GM12878 (cell line): ENCODE measurements around the gene SLC2A4. TPM values are rescaled to one million over a fixed set of nuclear protein-coding genes. Genes with fewer than 3 reads are reported as not detected.

ENCODE experiments used
- ATAC-seq: fragments of 200-7000 bp; cut with Tn5 transposase; 3 replicates; pipeline ENCODE4 v1.9.1; 2020; ENCODE audit warnings: mild to moderate bottlenecking, moderate library complexity
- BruUV-seq: library from RNA; stranded (reverse); fragments of 400-500 nt; replicated peaks from 2 replicates; lab custom pipeline; 2021; lab: Mats Ljungman, UMichigan
- CTCF ChIA-PET: fragments of 300-600 bp; sonication (Branson Sonifier 250); formaldehyde crosslinking; extraction: SDS; loops from one replicate; lab custom pipeline; 2021; ENCODE audit warnings: inconsistent platforms; lab: Yijun Ruan, JAX
- POLR2A ChIA-PET: fragments of 350-600 bp; formaldehyde crosslinking; extraction: SDS; loops from one replicate; lab custom pipeline; 2021; ENCODE audit warnings: inconsistent platforms; lab: Charles Lee
- RAD21 ChIA-PET: fragments of 300-600 bp; sonication (Branson Sonifier 250); formaldehyde crosslinking; loops from one replicate; lab custom pipeline; 2023; ENCODE audit warnings: antibody characterized with exemption; ENCODE audit not compliant: unreplicated experiment; lab: Charles Lee
- SMC1A ChIA-PET: fragments of 300-600 bp; sonication (Branson Sonifier 250); formaldehyde crosslinking; loops from one replicate; lab custom pipeline; 2023; ENCODE audit not compliant: unreplicated experiment, uncharacterized antibody; lab: Charles Lee
- DNase-seq: peaks from one replicate; pipeline ENCODE4 v3.0.0-alpha.2; 2011; ENCODE audit warnings: low read depth, low spot score
- FAIRE-seq: peaks from 3 replicates; lab custom pipeline; 2011; peaks lifted over from hg19 to GRCh38; lab: Jason Lieb, UNC
- H2AFZ ChIP-seq: 2 replicates; pipeline ENCODE4 v1.6.0; 2011; ENCODE audit warnings: low read depth, low read length, control low read depth; ENCODE audit not compliant: control insufficient read depth
- H3K27ac ChIP-seq: 2 replicates; pipeline ENCODE4 v1.5.1; 2011; ENCODE audit warnings: control low read depth; ENCODE audit not compliant: control insufficient read depth, insufficient read depth
- H3K27me3 ChIP-seq, 2 experiments: replicated peaks in 1 of 2; 2 replicates each; pipeline versions ENCODE4 v1.6.0 to v1.6.1; 2011; ENCODE audit warnings: low read length in 1 of 2; ENCODE audit not compliant: control insufficient read depth in 2 of 2, insufficient read depth in 2 of 2
- H3K36me3 ChIP-seq, 2 experiments: 2 replicates each; pipeline ENCODE4 v1.5.1; 2011; ENCODE audit warnings: low read length in 1 of 2; ENCODE audit not compliant: control insufficient read depth in 2 of 2, insufficient read depth in 2 of 2
- H3K4me1 ChIP-seq: 2 replicates; pipeline ENCODE4 v1.6.1; 2011; ENCODE audit warnings: mild to moderate bottlenecking, low read length, moderate library complexity, mixed read lengths; ENCODE audit not compliant: control insufficient read depth, insufficient read depth
- H3K4me2 ChIP-seq: 2 replicates; pipeline ENCODE4 v1.6.0; 2011; ENCODE audit warnings: control low read depth; ENCODE audit not compliant: control insufficient read depth, insufficient read depth
- H3K4me3 ChIP-seq: fragments of 200-600 bp; sonication (generic); 2 replicates; pipeline ENCODE4 v1.5.1; 2016
- H3K79me2 ChIP-seq: 2 replicates; pipeline ENCODE4 v1.6.0; 2011; ENCODE audit warnings: low read length; ENCODE audit not compliant: control insufficient read depth, insufficient read depth
- H3K9ac ChIP-seq: 2 replicates; pipeline ENCODE4 v1.8.0; 2011; ENCODE audit warnings: low read length, control low read depth, mixed read lengths; ENCODE audit not compliant: control insufficient read depth, insufficient read depth
- H3K9me3 ChIP-seq: replicated peaks from 3 replicates; pipeline ENCODE4 v1.5.1; 2011; ENCODE audit warnings: mild to moderate bottlenecking, low read length; ENCODE audit not compliant: control insufficient read depth, insufficient read depth
- H4K20me1 ChIP-seq: 2 replicates; pipeline ENCODE4 v1.6.0; 2011; ENCODE audit not compliant: control insufficient read depth, insufficient read depth
- MTA3 ChIP-seq: IDR thresholded peaks from 2 replicates; pipeline ENCODE4 v1.6.1; 2012; ENCODE audit warnings: low read length, inconsistent platforms, borderline replicate concordance
- NFIC ChIP-seq: IDR thresholded peaks from 2 replicates; pipeline ENCODE4 v1.6.1; 2012; ENCODE audit warnings: low read depth, mild to moderate bottlenecking, inconsistent platforms, low read length, moderate library complexity
- NFYB ChIP-seq: IDR thresholded peaks from 2 replicates; pipeline ENCODE4 v1.6.1; 2011; ENCODE audit warnings: low read depth, mild to moderate bottlenecking, low read length, improper control_type of control experiment, moderate library complexity; ENCODE audit not compliant: insufficient read depth
- PKNOX1 ChIP-seq: fragments of 450-650 bp; IDR thresholded peaks from 2 replicates; pipeline ENCODE4 v1.6.1; 2016; ENCODE audit warnings: mild to moderate bottlenecking
- PML ChIP-seq: IDR thresholded peaks from 2 replicates; pipeline ENCODE4 v1.6.1; 2012; ENCODE audit warnings: low read length, inconsistent platforms
- SREBF2 ChIP-seq: IDR thresholded peaks from 2 replicates; pipeline ENCODE4 v1.6.1; 2012; ENCODE audit warnings: mild to moderate bottlenecking, low read length
- WGBS: methylation state at CpG from one replicate; pipeline ENCODE4 v1.1.6; 2016; ENCODE audit warnings: low lambda C conversion rate; ENCODE audit not compliant: insufficient replicate concordance, insufficient coverage; ENCODE audit errors: missing lambda C conversion rate; 5-methylcytosine and 5-hydroxymethylcytosine counted together
- in situ Hi-C: fragments of 300-500 bp; cut with MboI; formaldehyde crosslinking; loops from 9 replicates; pipeline ENCODE4 v1.14.3; 2018; ENCODE audit warnings: mixed read lengths
- intact Hi-C: fragments of 100-400 bp; cut with micrococcal nuclease; formaldehyde crosslinking; loops from one replicate; pipeline ENCODE4 v1.14.2; 2022; ENCODE audit not compliant: unreplicated experiment
- polyA plus RNA-seq, 11 experiments: library from polyadenylated mRNA; depleted of rRNA in 4 of 11; unstranded in 6 of 11; stranded (reverse) in 5 of 11; fragments of >200 nt; fragmentation: Nextera tagmentation in 4 of 11; fragmentation: Illumina TruSeq in 1 of 11; extraction: Ambion mirVana in 4 of 11; extraction: Trizol in 1 of 11; gene quantifications; 1 replicate in 1 of 11; 2 replicates in 10 of 11; pipeline versions ENCODE4 v1.2.1 to v1.2.3, GENCODE V29; 2011 to 2016; ENCODE audit warnings: inconsistent platforms in 2 of 11, missing spikeins in 2 of 11, low read depth in 1 of 11
- total RNA-seq, 4 experiments: library from RNA; depleted of rRNA in 3 of 4; stranded (reverse); fragments of >200 nt in 3 of 4; fragmentation: Illumina TruSeq in 1 of 4; extraction: Trizol in 1 of 4; gene quantifications; 2 replicates each; pipeline versions ENCODE4 v1.2.1 to v1.2.3, GENCODE V29; 2013 to 2021

The SLC2A4 gene
- total and polyA plus RNA-seq, 10 of the 15 experiments (the other 5 are each of a cell fraction or from before 2014, with no cell fraction given): 0.03 to 0.23 (median 0.04) TPM; not detected in 4

- H3K4me1 ChIP-seq: peaks cover 3% of the 10 kb centered on the region
- no peak overlapping the region for H3K4me2 ChIP-seq
- WGBS: 13% methylated on average over 11 of the region's 11 CpGs
- in situ Hi-C loops: no loop called here
- SMC1A ChIA-PET: no interaction called here
- H3K36me3 ChIP-seq: no peaks in the 10 kb centered on the region
- H3K9me3 ChIP-seq: no peaks in the 10 kb centered on the region
- RAD21 ChIA-PET: no interaction called here
- TF ChIP-seq PML: no peak
- no peak for TF ChIP-seq PKNOX1
- no peak overlapping the region for H3K4me3 ChIP-seq
- CTCF ChIA-PET: interaction anchor here (1.5 to 2.3 kb wide), 2 partner anchors 8 to 70 kb away, joined by 6 read pairs; no protein-coding TSS in a partner anchor
- no peak overlapping the region for H3K9ac ChIP-seq
- intact Hi-C loops: no loop called here
- H2AFZ ChIP-seq: no peak overlapping the region
- POLR2A ChIA-PET: no interaction called here
- no peaks in the 10 kb centered on the region; the same call in 1 of the 2 replicates for H4K20me1 ChIP-seq
- no peaks in the 10 kb centered on the region for H3K79me2 ChIP-seq
- no peak overlapping the region for H3K27ac ChIP-seq
- no peak for FAIRE-seq
- BruUV-seq: no TSS peak
- H3K27me3 ChIP-seq: peaks cover 3 to 6% of the 10 kb centered on the region in 2 experiments
- no peak for DNase-seq
- no peak for ATAC-seq
Measured at GRCh38 chr17:7290685-7291084, 9.2 kb downstream of the SLC2A4 start.

DNA sequence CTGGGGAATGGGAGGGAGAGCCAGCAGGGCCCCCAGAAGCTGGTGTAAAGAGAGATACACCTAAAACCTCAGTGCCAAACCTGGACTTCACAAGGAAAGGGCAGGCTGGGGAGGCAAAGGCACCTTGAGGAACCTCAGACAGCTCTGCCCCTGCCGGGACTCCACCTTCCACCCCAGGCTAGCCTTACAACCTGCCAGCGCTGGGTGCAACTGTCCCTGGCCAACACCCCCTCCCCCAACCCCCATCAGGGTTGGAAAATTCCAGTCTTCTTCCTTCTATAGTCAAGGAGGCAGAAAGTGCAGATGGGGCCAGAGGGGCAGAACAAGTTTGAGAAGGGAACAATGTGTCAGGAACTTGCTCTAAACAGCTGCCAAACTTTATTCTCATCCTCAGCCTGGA, 10.7 kb downstream of the SLC2A4 start:
- intact Hi-C loops: no loop called here
- no peak overlapping the region for H2AFZ ChIP-seq
- H3K36me3 ChIP-seq: no peaks in the 10 kb centered on the region
- peaks cover 3 to 6% of the 10 kb centered on the region in 2 experiments for H3K27me3 ChIP-seq
- no peak for DNase-seq
- no peak overlapping the region for H3K4me2 ChIP-seq
- CTCF ChIA-PET: interaction anchor here (0.9 to 2.6 kb wide), 4 partner anchors 12 to 246 kb away, joined by 3 to 8 read pairs (median 6); partner anchors contain the start of gene TMEM95
- TF ChIP-seq NFIC (no peak), NFYB (no peak), MTA3 (no peak), SREBF2 (no peak)
- TF ChIP-seq, all 136 proteins: peak for 0
- no peak overlapping the region for H3K27ac ChIP-seq
- FAIRE-seq (no peak), ATAC-seq (no peak)
- no peak overlapping the region for H3K4me3 ChIP-seq
- H3K9ac ChIP-seq: no peak overlapping the region
- H3K79me2 ChIP-seq: no peaks in the 10 kb centered on the region
- in situ Hi-C loops: no loop called here
- POLR2A ChIA-PET: no interaction called here
- SMC1A ChIA-PET: no interaction called here
- peaks cover 3% of the 10 kb centered on the region for H3K4me1 ChIP-seq
- no TSS peak for BruUV-seq
- RAD21 ChIA-PET: no interaction called here
- WGBS: 17% methylated on average over 2 of the region's 2 CpGs
- no peaks in the 10 kb centered on the region; the same call in 1 of the 2 replicates for H4K20me1 ChIP-seq
- no peaks in the 10 kb centered on the region for H3K9me3 ChIP-seq
